SK-N-SH (cell line): ENCODE data around the gene RAPGEF6. TPM values are rescaled to one million over a fixed set of nuclear protein-coding genes. Genes with fewer than 3 reads are reported as not detected.

Experiments
- CTCF ChIA-PET: fragments of 300-600, 350-600 bp; formaldehyde crosslinking; extraction: SDS; loops from one replicate; lab custom pipeline; 2021; lab: Yijun Ruan, JAX
- POLR2A ChIA-PET: fragments of 350-600 bp; sonication (Branson Sonifier 250); formaldehyde crosslinking; extraction: SDS; loops from one replicate; lab custom pipeline; 2020; ENCODE audit warnings: antibody characterized with exemption, inconsistent platforms; lab: Yijun Ruan, JAX
- DNase-seq: peaks from one replicate; pipeline ENCODE4 v3.0.0; 2012
- H2AFZ ChIP-seq: fragments of 200-600 bp; sonication (generic); 2 replicates; pipeline ENCODE4 v1.8.1; 2016; ENCODE audit warnings: antibody characterized with exemption, mild to moderate bottlenecking, low read depth
- H3F3A ChIP-seq: fragments of 200-600 bp; sonication (generic); replicated peaks from 2 replicates; pipeline ENCODE3; 2016; ENCODE audit warnings: antibody characterized with exemption, mild to moderate bottlenecking; ENCODE audit not compliant: insufficient read depth
- H3K27ac ChIP-seq, 2 experiments: fragments of 200-500 bp in 1 of 2; fragments of 200-600 bp in 1 of 2; sonication (Bioruptor generic) in 1 of 2; sonication (generic), shearing (Covaris generic) in 1 of 2; 2 replicates each; pipeline versions ENCODE4 v1.5.1 to v1.6.1; 2014 to 2016; ENCODE audit warnings: low read depth in 2 of 2, inconsistent platforms in 1 of 2, low read length in 1 of 2, mild to moderate bottlenecking in 1 of 2, mixed read lengths in 1 of 2
- H3K27me3 ChIP-seq: fragments of 200-600 bp; sonication (generic), shearing (Covaris generic); 2 replicates; pipeline ENCODE4 v1.6.1; 2016; ENCODE audit warnings: mixed run types; ENCODE audit not compliant: insufficient read depth
- H3K36me3 ChIP-seq, 2 experiments: fragments of 200-500 bp in 1 of 2; fragments of 200-600 bp in 1 of 2; sonication (Bioruptor generic) in 1 of 2; sonication (generic) in 1 of 2; replicated peaks in 1 of 2; 2 replicates each; pipeline versions ENCODE3 to v1.5.1; 2014 to 2016; ENCODE audit warnings: low read length in 1 of 2, mild to moderate bottlenecking in 1 of 2; ENCODE audit not compliant: insufficient read depth in 2 of 2, control insufficient read depth in 1 of 2
- H3K4me1 ChIP-seq, 2 experiments: fragments of 200-500 bp in 1 of 2; fragments of 200-600 bp in 1 of 2; sonication (Bioruptor generic) in 1 of 2; sonication (generic), shearing (Covaris generic) in 1 of 2; 2 replicates each; pipeline versions ENCODE4 v1.5.1 to v1.6.1; 2014 to 2016; ENCODE audit warnings: low read depth in 1 of 2, low read length in 1 of 2, mixed run types in 1 of 2; ENCODE audit not compliant: insufficient read depth in 2 of 2, control insufficient read depth in 1 of 2
- H3K4me2 ChIP-seq: fragments of 200-600 bp; sonication (generic), shearing (Covaris generic); 2 replicates; pipeline ENCODE4 v1.6.1; 2017; ENCODE audit warnings: mixed run types
- H3K4me3 ChIP-seq, 2 experiments: fragments of 200-500 bp in 1 of 2; fragments of 200-600 bp in 1 of 2; sonication (Bioruptor generic) in 1 of 2; sonication (generic), shearing (Covaris generic) in 1 of 2; 2 replicates each; pipeline versions ENCODE4 v1.5.1 to v1.8.1; 2014 to 2016; ENCODE audit warnings: low read depth in 2 of 2, inconsistent platforms in 1 of 2, low read length in 1 of 2, mild to moderate bottlenecking in 1 of 2, mixed read lengths in 1 of 2, moderate library complexity in 1 of 2
- H3K79me2 ChIP-seq: fragments of 200-600 bp; sonication (generic); 2 replicates; pipeline ENCODE4 v1.8.1; 2017; ENCODE audit warnings: mild to moderate bottlenecking; ENCODE audit not compliant: insufficient read depth
- H3K9ac ChIP-seq: fragments of 200-600 bp; sonication (generic); 2 replicates; pipeline ENCODE4 v1.6.1; 2017; ENCODE audit warnings: mixed run types
- H3K9me2 ChIP-seq: fragments of 200-600 bp; sonication (generic); 2 replicates; pipeline ENCODE4 v1.6.1; 2017; ENCODE audit warnings: mixed run types
- H3K9me3 ChIP-seq: fragments of 200-600 bp; sonication (generic); 2 replicates; pipeline ENCODE4 v1.6.1; 2017; ENCODE audit warnings: mixed run types, mild to moderate bottlenecking, moderate library complexity
- H4K20me1 ChIP-seq: fragments of 200-600 bp; sonication (generic); 2 replicates; pipeline ENCODE4 v1.6.1; 2017; ENCODE audit warnings: mild to moderate bottlenecking, mixed run types; ENCODE audit not compliant: insufficient read depth
- CHD2 ChIP-seq: fragments of 150-350 bp; IDR thresholded peaks from 2 replicates; pipeline ENCODE4 v1.6.1; 2018; ENCODE audit warnings: low read length; ENCODE audit not compliant: partially characterized antibody
- EP300 ChIP-seq, 2 experiments: IDR thresholded peaks; 2 replicates each; pipeline versions ENCODE4 v1.4.0 to v1.6.1; 2012; ENCODE audit warnings: borderline replicate concordance in 1 of 2, low read depth in 1 of 2, low read length in 1 of 2
- FOSL2 ChIP-seq: IDR thresholded peaks from 2 replicates; pipeline ENCODE4 v1.4.0; 2012; ENCODE audit warnings: low read depth, mild to moderate bottlenecking, moderate library complexity, borderline replicate concordance
- FOXJ3 ChIP-seq: sonication (generic); formaldehyde crosslinking; IDR thresholded peaks from 2 replicates; pipeline ENCODE4 v1.5.1; 2020; ENCODE audit warnings: mild to moderate bottlenecking, missing genetic modification reagents
- FOXM1 ChIP-seq: IDR thresholded peaks from 2 replicates; pipeline ENCODE4 v1.4.0; 2012; ENCODE audit warnings: low read depth, mild to moderate bottlenecking
- GATA2 ChIP-seq: sonication (generic); formaldehyde crosslinking; IDR thresholded peaks from 2 replicates; pipeline ENCODE4 v1.5.0; 2020; ENCODE audit warnings: mild to moderate bottlenecking, missing genetic modification reagents
- JUND ChIP-seq: IDR thresholded peaks from 2 replicates; pipeline ENCODE4 v1.4.0; 2012
- MEF2A ChIP-seq: IDR thresholded peaks from 2 replicates; pipeline ENCODE4 v1.4.0; 2012; ENCODE audit warnings: low read depth, borderline replicate concordance
- MXI1 ChIP-seq: IDR thresholded peaks from 2 replicates; pipeline ENCODE4 v1.6.1; 2012; ENCODE audit warnings: mild to moderate bottlenecking, low read depth, low read length, improper control_type of control experiment
- RAD21 ChIP-seq: IDR thresholded peaks from 2 replicates; pipeline ENCODE4 v1.6.1; 2012; ENCODE audit warnings: mild to moderate bottlenecking, low read length
- RXRA ChIP-seq: IDR thresholded peaks from 2 replicates; pipeline ENCODE4 v1.4.0; 2012; ENCODE audit warnings: low read depth, mild to moderate bottlenecking, borderline replicate concordance
- SIN3A ChIP-seq: IDR thresholded peaks from 2 replicates; pipeline ENCODE4 v1.6.1; 2012; ENCODE audit warnings: low read depth, mild to moderate bottlenecking, low read length, moderate library complexity, borderline replicate concordance
- SMC3 ChIP-seq: IDR thresholded peaks from 2 replicates; pipeline ENCODE4 v1.6.1; 2012; ENCODE audit warnings: low read depth, low read length, improper control_type of control experiment
- TCF12 ChIP-seq: IDR thresholded peaks from 2 replicates; pipeline ENCODE4 v1.4.0; 2012
- TEAD4 ChIP-seq: IDR thresholded peaks from 2 replicates; pipeline ENCODE4 v1.4.0; 2012; ENCODE audit warnings: mild to moderate bottlenecking, borderline replicate concordance; ENCODE audit not compliant: insufficient read depth
- WGBS: methylation state at CpG from one replicate; pipeline ENCODE4 v1.1.6; 2017; ENCODE audit warnings: low lambda C conversion rate; 5-methylcytosine and 5-hydroxymethylcytosine counted together
- polyA plus RNA-seq, 3 experiments: library from polyadenylated mRNA; depleted of rRNA; stranded (reverse); fragments of >200 nt; gene quantifications; 2 replicates each; pipeline ENCODE4 v1.2.3, GENCODE V29; 2012
- TF ChIP-seq, protein P1 (sequence below): IDR thresholded peaks from 2 replicates; pipeline ENCODE4 v1.4.0; 2012; ENCODE audit warnings: low read depth
- TF ChIP-seq, protein P2 (sequence below): IDR thresholded peaks from 2 replicates; pipeline ENCODE4 v1.4.0; 2012; ENCODE audit warnings: low read depth, borderline replicate concordance
- TF ChIP-seq, protein P3 (sequence below): IDR thresholded peaks from 2 replicates; pipeline ENCODE4 v1.4.0; 2012; ENCODE audit warnings: low read depth, borderline replicate concordance

The RAPGEF6 gene
- polyA plus RNA-seq, 1 of the 3 experiments (the other 2 are of a cell fraction): 2.9 TPM

DNA sequence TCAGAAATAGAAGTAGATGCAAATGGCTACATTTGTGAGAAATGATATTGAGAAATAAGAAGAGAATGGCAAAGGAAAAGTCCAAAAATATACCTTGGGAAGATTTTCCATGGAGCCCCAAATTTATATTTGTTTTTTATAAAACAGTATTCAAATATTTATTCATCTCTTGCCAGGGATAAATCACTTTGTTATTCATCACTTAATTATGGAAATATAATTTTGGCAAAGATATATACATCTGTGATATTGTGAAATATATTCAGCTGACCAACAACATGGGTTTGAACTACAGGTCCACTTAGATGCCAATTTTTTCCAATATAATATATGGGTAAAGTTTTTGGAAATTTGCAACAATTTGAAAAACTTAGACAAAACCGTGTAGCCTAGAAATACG is 19.7 kb upstream of the RAPGEF6 start:
- peaks cover 32 to 53% of the 10 kb centered on the region in 2 experiments for H3K36me3 ChIP-seq
- no peaks in the 10 kb centered on the region for H4K20me1 ChIP-seq
- TF ChIP-seq RAD21: no peak
- no peak for TF ChIP-seq MEF2A
- no peak for TF ChIP-seq SIN3A
- TF ChIP-seq, all 33 proteins: peak for 0
- CTCF ChIA-PET: interaction anchor here (1.1 kb wide), 1 partner anchor 28 kb away, joined by 3 read pairs; no protein-coding TSS in a partner anchor
- Histone ChIP-seq H3K79me2 (peaks cover 4% of the 10 kb centered on the region; the same call in 1 of the 2 replicates), H3F3A (no peaks in the 10 kb centered on the region), H3K27ac (no peak overlapping the region), H2AFZ (no peak overlapping the region), H3K4me3 (no peak overlapping the region), H3K4me1 (no peaks in the 10 kb centered on the region), H3K9me2 (no peaks in the 10 kb centered on the region), H3K9me3 (no peaks in the 10 kb centered on the region), H3K27me3 (no peaks in the 10 kb centered on the region), H3K4me2 (no peak overlapping the region), H3K9ac (no peak overlapping the region)
- DNase-seq: no peak
- 95% methylated on average over 2 of the region's 2 CpGs for WGBS
- POLR2A ChIA-PET: no interaction called here

DNA sequence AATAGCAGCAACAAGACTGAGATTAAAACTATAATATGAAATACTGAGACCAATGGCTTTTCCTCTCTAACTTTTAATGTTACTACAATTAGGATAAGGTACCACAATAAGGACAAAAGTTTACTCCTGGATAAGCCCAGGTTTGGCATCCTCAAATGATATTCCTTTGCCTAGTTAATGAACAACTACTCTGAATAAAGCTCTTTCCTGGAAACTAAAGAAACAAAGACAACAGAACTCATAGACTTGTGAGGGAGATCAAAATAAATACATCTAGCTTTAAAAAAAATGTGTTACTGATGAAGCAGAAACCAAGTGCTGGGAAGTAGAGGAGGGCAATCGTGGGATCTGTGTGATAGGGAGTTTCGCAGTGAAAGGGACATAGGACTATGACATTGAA is 19.3 kb upstream of the RAPGEF6 start:
- no peak overlapping the region for H3K4me3 ChIP-seq
- H3K27ac ChIP-seq: no peak overlapping the region
- H4K20me1 ChIP-seq: no peaks in the 10 kb centered on the region
- CTCF ChIA-PET: no interaction called here
- H3K9ac ChIP-seq: no peak overlapping the region
- no peaks in the 10 kb centered on the region for H3K27me3 ChIP-seq
- H3K4me2 ChIP-seq: no peak overlapping the region
- TF ChIP-seq, protein P1, sequence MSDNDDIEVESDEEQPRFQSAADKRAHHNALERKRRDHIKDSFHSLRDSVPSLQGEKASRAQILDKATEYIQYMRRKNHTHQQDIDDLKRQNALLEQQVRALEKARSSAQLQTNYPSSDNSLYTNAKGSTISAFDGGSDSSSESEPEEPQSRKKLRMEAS: no peak
- TF ChIP-seq GATA2 (CRISPR knock-in tag): no peak
- no peak for TF ChIP-seq TEAD4
- no peak for TF ChIP-seq FOXJ3 (CRISPR knock-in tag)
- no peak for TF ChIP-seq MEF2A
- no peak for TF ChIP-seq SIN3A
- no peak for TF ChIP-seq RXRA
- TF ChIP-seq CHD2: no peak
- TF ChIP-seq FOXM1: no peak
- no peak for TF ChIP-seq FOSL2
- no peak for TF ChIP-seq JUND
- no peak for TF ChIP-seq SMC3
- TF ChIP-seq EP300 (IDR thresholded peaks at IDR 0.05; ENCODE audit: borderline replicate concordance in 1 of 2, low read depth in 1 of 2, low read length in 1 of 2): no peak
- TF ChIP-seq MXI1: no peak
- no peak for TF ChIP-seq TCF12
- TF ChIP-seq, protein P2, sequence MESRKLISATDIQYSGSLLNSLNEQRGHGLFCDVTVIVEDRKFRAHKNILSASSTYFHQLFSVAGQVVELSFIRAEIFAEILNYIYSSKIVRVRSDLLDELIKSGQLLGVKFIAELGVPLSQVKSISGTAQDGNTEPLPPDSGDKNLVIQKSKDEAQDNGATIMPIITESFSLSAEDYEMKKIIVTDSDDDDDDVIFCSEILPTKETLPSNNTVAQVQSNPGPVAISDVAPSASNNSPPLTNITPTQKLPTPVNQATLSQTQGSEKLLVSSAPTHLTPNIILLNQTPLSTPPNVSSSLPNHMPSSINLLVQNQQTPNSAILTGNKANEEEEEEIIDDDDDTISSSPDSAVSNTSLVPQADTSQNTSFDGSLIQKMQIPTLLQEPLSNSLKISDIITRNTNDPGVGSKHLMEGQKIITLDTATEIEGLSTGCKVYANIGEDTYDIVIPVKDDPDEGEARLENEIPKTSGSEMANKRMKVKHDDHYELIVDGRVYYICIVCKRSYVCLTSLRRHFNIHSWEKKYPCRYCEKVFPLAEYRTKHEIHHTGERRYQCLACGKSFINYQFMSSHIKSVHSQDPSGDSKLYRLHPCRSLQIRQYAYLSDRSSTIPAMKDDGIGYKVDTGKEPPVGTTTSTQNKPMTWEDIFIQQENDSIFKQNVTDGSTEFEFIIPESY: no peak
- TF ChIP-seq, protein P3, sequence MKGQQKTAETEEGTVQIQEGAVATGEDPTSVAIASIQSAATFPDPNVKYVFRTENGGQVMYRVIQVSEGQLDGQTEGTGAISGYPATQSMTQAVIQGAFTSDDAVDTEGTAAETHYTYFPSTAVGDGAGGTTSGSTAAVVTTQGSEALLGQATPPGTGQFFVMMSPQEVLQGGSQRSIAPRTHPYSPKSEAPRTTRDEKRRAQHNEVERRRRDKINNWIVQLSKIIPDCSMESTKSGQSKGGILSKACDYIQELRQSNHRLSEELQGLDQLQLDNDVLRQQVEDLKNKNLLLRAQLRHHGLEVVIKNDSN: no peak
- TF ChIP-seq, all 33 proteins: peak for 0
- POLR2A ChIA-PET: no interaction called here
- Histone ChIP-seq H3K9me3 (no peaks in the 10 kb centered on the region), H3K4me1 (no peaks in the 10 kb centered on the region), H3K36me3 (peaks cover 32 to 56% of the 10 kb centered on the region in 2 experiments), H3K9me2 (no peaks in the 10 kb centered on the region), H3F3A (peaks cover under 1% of the 10 kb centered on the region), H2AFZ (no peak overlapping the region), H3K79me2 (peaks cover 4% of the 10 kb centered on the region; the same call in 1 of the 2 replicates)
- DNase-seq: no peak
- WGBS: 98% methylated on average over 2 of the region's 2 CpGs
